GM23248 (cell line): ENCODE data around the gene LTBP4.

Experiments
- EZH2 ChIP-seq: fragments of 200-600 bp; sonication (generic); IDR thresholded peaks from 2 replicates; pipeline ENCODE4 v1.6.1; 2018; ENCODE audit warnings: antibody characterized with exemption, mild to moderate bottlenecking; ENCODE audit not compliant: insufficient read depth, poor library complexity, severe bottlenecking
- EZH2phosphoT487 ChIP-seq: fragments of 200-600 bp; sonication (generic); IDR thresholded peaks from 2 replicates; pipeline ENCODE4 v1.6.1; 2018; ENCODE audit warnings: antibody characterized with exemption, moderate library complexity, mild to moderate bottlenecking, low read depth; ENCODE audit not compliant: insufficient read depth

DNA sequence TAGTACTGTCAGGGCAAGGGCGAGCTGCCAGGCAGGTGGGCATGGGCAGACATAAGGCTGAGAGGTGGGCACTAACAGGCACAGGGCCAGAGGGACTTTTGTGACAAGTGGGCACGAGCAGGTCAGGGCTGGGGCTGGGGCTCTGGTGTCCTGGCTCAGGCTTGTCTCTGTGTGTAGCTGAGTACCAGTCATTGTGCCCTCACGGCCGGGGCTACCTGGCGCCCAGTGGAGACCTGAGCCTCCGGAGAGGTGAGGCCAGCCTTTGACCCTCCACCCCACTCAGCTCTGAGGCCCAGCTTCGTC, 21.6 kb downstream of the LTBP4 start:
- TF ChIP-seq EZH2 (no peak), EZH2phosphoT487 (no peak)
